GM21576 (cell line): ENCODE results near the gene RAB36.
"Not testable (repeated sequence)": the region's sequence is repeated elsewhere in the genome, so short reads cannot be mapped to it uniquely, and the experiment has no call there.

ENCODE experiments used
- ATAC-seq: cut with Tn5 transposase; IDR thresholded peaks from one replicate; pipeline ENCODE4 v1.9.1; 2021; ENCODE audit warnings: mild to moderate bottlenecking, moderate library complexity; ENCODE audit not compliant: unreplicated experiment

The RAB36 gene

DNA sequence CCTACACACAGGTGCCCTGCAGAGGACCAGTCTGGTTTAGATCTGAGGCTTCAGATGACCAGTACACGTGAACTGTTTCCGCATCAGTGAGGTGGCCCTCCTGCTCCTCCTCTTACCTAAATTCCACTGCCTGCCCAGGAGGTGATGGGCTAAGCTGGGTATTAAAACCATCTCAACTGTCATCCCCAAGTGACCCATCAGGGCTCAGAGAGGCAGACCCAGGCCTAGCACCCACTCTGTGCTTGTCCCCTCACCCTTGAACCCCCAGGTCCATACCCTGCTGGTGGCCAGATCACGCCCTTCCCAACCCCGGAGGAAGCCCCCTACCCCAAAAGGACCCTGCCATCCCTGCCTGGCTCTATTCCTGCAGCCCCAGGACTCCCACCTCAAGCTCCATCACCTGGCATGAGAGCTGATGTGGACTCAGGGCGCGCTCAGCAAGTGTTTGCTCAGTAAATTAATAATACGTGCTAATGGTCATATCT is 24.8 kb upstream of the RAB36 start:
- ATAC-seq = no peak

DNA sequence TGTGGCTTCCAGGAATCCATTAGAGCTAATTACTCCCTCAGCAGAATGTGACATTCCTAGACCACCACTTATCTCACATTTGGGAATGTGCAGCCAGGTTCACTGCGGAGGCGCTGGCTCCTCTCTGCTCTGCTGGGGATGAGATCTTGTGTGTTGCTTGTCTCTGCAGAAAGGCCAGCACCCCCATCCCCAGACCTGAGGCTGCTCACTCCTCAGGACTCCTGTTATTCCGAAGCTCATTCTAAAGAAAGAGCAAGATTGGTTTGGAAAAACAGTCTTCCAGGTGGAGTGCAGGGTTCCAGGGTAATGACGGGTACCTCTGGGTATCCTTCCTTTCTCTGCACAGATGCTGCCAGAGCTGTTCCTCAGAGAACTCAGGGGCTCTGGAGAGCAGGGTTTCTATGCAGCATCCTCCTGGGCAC is 24.3 kb upstream of the RAB36 start:
- ATAC-seq = no peak

DNA sequence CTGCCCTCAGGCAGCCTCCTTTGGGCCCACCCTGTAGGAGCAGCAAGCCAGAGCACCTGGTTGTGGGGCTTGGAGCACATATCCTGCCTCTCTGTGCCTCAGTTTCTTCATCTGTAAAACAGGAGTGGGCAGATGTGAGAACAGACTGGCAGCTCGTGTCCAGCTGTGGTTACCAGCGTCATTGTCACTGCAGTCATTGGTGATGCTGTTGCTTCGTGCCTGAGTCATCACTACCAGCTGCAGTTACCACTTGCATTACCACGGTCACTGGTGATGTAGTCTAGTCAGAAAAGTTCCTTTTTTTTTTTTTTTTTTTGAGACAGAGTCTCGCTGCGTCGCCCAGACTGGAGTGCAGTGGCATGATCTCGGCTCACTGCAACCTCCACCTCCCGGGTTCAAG is 23.9 kb upstream of the RAB36 start:
- ATAC-seq = no peak

DNA sequence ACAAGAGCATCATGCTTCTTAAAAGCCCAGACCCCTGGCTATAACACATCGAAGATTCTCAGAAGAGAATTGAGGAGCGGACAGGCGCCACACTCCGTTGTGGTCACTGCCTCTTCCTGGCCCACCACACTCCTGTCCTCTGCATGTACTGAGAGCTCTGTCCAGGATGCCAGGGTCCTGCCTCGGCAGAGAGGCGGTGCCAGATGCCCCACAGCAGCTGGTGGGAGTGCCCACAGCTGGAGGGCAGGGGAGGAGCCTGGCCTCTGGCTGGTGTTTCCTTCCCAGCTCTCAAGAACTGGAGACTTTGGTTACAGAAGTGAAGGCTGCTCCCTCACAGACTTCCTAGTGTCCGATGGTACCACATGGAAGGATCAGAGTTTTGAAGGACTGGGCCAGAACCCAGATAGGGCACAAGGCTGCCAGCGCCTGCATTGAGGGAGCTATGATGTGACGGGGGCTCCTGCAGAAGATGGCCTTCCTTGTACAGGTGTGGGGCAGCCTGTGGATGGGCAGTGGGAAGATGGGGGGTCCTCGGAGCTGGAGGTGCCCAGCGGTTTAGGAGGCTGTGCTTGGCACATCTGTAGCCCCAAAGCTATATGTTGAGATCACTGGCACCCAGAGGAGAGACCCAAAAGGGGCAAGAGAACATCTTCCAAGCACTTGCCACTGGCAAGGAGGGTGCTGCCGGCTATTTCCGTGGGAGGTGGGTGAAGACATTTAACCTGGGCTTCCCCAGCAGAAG is 22.9 kb upstream of the RAB36 start:
- no peak for ATAC-seq

DNA sequence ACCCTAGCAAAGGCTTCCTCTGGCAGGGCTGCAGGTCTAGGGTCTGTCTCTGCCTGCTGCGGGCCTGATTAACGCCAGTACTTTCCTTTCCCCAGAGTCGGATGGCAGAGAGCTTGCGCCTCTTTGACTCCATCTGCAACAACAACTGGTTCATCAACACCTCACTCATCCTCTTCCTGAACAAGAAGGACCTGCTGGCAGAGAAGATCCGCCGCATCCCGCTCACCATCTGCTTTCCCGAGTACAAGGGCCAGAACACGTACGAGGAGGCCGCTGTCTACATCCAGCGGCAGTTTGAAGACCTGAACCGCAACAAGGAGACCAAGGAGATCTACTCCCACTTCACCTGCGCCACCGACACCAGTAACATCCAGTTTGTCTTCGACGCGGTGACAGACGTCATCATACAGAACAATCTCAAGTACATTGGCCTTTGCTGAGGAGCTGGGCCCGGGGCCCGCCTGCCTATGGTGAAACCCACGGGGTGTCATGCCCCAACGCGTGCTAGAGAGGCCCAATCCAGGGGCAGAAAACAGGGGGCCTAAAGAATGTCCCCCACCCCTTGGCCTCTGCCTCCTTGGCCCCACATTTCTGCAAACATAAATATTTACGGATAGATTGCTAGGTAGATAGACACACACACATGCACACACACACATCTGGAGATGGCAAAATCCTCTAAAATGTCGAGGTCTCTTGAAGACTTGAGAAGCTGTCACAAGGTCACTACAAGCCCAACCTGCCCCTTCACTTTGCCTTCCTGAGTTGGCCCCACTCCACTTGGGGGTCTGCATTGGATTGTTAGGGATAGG is 22.1 kb upstream of the RAB36 start:
- ATAC-seq = no peak

DNA sequence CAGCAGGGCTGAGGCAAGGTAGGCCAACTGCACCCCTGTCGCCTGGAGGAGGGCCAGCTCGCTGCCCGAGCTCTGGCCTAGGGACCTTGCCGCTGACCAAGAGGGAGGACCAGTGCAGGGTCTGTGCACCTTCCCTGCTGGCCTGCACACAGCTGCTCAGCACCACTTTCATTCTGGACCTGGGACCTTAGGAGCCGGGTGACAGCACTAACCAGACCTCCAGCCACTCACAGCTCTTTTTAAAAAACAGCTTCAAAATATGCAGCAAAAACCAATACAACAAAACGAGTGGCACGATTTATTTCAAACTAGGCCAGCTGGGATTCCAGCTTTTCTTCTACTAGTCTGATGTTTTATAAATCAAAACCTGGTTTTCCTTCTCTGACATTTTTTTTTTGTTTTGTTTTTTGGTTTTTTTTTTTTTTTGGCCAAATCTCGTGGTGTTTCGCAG is 21.4 kb upstream of the RAB36 start:
- no peak for ATAC-seq

DNA sequence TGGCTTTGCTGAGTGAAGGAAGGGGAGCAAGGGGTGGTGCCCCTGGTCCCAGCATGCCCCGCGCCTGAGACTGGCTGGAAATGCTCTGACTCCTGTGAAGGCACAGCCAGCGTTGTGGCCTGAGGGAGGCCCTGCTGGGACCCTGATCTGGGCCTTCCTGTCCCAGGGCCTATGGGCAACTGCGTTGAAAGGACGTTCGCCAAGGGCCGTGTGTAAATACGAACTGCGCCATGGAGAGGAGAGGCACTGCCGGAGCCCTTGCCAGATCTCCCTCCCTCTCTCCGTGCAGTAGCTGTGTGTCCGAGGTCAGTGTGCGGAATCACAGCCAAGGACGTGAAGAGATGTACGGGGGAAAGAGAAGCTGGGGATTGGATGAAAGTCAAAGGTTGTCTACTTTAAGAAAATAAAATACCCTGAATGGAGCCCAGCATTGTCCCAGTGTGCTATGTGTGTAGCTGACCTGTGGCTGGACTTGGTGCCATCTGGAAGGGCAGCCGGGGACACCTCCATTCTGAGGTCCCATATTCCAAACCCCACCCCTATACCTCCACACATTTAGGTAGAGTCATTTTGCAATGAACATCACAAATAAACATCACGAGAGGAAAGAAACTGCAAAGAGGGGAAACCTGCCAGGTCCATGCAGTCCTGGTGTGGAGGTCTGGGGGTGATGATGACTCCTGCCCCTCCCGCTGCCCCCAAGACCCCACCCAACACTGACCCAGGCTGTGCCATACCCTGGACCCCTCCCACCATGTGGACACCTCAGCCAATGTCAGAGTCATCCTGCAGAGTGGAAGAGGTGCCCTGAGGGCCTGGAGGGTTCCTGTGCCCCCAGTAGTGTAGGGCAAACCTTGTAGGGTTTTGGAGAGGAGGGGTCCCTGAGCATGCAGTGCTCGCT is 20.4 kb upstream of the RAB36 start:
- ATAC-seq = no peak

DNA sequence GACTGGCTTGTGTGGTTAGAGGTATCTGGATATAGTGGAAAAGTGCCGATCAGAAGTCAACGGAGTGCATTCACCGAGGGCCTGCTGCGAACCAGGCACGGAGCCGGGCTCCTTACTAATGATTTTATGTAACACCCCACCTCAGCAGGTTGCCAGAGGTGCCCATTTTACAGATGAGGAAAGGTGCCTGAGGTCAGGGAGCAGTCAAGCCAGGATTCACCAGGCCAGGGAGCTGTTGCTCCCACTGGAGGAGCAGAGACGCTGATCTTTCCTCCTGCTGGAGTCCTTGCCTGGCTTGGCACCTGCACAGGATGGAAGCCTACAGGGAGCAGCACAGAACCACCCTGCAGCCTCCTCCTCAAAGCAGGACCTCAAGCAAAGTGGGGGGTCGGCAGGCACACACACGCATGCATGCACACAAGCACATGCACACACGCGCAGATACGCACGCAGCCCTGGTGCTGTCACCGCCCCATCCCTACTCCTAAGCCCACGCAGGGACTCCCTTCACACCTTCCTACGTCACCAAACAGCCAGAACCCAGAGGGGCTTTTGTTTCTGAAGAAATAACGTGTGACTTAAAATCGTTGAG is 19.7 kb upstream of the RAB36 start:
- ATAC-seq = no peak

DNA sequence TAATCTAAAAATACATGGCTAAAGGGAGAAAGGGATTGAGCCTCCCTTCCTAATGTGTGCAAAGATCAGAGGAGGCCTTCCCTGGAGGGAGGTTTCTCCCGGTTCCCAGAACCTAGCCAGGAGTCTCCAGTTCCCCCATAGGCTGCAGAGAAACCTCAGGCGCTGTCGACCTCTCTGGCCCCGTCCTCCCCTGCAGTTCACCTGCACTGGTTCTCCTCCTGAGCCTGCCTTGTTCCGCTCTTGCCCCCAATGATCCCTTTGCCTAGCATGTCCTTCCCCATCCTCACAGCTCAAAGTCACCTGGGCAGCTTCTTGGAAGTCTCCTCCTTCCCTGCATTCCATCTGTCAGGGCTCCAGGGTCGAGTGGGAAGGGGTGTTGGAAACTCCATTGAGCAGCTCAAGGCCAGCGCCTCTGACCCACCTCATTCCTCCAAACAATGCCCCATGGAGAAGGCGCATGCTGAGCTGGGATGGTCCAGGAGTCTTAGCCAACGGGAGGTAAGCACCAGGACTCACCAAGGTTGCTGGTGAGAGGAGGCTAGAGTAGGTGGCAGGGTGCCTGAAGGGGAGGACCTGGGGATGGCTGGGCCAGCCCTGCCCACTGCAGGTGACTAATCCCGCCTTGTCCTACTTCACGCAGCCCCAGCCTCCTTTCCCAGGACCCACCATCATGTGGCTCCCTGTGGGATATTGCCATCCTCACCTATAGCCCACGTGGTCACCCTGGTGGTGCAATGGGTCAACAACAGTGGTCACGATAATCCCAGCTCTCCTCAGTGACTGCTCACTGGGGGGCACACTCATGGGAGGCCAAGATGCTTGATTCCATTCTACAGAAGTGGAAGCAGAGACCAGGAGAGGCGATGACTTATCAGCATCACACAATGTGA is 18.9 kb upstream of the RAB36 start:
- ATAC-seq = no peak

DNA sequence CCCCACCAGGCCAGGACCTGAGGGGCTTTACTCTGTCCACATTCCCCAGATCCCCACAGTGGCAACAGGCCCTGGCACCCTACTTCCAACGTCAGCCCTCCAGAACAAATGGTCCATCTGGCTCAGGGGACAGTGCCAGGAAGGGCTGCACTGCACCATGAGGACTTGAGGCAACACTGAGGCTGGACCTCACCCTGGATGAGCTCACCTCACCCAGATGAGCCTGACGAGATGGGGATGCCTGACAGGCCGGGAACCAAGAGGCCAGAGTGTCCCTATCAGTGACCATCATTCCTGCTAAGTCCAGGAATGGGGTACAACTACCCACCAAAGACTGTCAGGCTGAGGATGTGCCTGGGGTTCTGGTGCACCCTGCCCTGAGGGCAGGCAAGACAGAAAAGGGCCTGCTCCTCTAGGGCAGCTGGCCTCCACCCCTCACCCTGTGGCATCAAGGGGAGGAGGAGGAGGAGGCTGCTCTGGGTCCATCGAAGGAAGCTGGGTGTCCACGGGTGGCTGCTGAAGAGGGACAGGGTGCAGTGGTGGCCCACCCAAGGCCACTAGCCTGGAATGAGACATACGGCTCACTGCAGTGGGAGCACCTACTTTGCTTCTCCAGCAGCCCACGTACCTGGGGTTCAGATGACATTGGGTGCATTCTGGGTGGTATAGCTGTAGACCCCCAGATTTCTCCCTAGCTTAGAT is 18.1 kb upstream of the RAB36 start:
- ATAC-seq = no peak

DNA sequence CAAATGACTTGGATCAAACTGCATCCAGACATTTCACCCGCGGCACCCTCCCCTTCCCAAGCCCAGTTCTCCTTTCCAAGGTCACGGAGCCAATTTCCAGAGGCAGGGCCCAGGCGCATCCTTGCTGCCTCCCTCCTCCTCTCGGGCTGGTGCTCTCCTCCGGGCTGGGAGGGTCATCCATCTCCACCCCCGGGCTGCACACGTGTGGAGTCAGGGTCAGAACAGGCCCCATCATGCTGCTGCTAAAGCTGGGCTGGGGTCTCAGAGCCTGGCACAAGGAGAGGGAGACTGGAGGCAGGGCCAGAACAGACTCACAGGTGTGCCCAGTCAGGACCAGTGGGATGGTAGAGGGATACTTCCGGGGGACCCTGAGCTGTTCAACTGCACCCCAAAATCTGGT is 17.5 kb upstream of the RAB36 start:
- ATAC-seq = no peak

DNA sequence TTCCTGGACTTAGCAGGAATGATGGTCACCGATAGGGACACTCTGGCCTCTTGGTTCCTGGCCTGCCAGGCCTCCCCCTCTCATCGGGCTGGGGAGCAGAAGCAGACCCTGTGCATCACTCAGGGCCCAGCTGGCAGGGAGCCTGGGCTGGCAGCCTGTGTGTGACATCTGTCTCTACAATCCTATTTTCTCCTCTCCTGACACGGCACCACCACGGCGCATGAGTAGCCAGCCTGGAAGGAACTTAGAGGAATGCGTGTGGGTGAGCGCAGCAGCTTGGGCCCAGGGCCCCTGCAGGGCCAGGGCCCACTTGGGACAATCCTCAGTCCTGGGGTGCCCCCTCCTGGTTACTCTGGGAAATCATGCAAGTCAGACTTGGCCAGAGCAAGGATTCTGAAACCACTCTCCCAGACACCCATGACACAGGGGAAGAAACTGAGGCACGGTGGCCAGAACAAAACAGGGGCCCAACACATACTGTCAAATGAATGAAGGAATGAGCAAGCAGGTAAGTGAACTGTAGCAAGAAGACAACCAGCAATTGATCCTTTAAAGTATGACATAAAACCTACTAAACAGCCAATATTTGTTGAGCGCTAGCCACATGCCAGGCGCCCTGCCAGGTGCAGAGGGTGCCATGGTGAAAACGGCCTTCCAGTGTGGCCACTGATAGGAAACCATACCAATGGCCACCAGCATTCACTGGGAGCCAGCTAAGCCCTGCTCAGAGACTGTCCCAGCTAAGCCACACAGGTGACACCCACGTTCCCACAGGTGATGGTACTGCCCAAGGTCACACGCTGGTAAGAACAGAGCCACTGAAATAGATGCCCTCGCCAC is 16.8 kb upstream of the RAB36 start:
- ATAC-seq = no peak

DNA sequence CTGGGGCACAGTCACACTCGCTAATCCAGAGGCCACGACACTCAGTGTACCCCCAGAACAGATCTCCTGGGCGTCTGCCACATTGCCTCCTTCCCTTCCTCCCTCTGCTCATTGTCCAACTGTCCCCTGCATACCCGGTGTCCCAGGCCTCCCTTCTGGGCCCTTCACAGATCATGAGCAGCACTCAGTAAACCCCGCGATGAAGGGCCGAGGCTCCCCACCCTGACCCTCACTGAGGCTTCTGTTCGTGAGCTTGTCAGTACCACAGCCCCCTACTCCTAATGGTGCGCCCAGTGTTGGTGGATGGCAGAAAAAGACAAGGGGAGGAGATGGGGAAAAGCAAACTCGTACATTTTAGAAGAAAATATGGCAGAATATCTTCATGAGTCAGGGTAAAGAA is 16.1 kb upstream of the RAB36 start:
- ATAC-seq = no peak

DNA sequence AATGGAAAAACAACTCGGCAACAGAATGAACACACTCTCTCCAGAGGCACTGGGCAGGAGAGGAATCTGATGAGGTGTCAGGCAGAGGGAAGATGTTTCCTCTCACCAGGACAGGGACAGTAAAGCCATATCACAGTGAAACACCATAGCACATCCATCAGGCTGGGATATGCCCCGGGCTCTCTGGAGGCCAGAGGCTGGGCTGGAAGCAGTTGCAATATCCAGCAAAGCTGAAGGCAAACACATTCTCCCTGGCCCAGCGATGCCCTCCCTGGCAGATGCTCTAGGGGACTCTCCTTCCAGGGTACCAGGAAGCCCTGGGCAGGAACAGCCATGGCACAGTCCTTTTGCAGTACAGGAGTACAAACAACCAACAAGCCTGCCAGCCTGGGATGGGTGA is 14.6 kb upstream of the RAB36 start:
- ATAC-seq = no peak

DNA sequence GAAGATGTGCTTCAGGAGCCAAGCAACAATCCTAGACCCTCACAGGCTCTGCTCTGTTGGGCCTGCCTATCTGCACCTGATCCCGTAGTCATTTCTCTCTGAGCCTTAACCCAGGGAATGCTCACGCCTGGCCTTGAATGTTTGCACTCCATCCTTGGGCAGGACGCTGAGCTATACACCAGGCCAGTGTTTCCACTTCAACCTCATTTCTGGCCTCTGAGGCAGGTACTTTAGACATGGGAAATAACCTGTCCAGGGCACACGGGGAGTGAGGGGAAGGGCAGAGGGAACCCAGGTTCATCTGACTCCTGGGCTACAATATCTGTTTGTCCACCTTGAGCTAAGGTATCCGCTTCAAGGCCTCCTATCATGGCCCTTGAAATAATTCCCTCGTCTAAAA is 13.3 kb upstream of the RAB36 start:
- no peak for ATAC-seq

DNA sequence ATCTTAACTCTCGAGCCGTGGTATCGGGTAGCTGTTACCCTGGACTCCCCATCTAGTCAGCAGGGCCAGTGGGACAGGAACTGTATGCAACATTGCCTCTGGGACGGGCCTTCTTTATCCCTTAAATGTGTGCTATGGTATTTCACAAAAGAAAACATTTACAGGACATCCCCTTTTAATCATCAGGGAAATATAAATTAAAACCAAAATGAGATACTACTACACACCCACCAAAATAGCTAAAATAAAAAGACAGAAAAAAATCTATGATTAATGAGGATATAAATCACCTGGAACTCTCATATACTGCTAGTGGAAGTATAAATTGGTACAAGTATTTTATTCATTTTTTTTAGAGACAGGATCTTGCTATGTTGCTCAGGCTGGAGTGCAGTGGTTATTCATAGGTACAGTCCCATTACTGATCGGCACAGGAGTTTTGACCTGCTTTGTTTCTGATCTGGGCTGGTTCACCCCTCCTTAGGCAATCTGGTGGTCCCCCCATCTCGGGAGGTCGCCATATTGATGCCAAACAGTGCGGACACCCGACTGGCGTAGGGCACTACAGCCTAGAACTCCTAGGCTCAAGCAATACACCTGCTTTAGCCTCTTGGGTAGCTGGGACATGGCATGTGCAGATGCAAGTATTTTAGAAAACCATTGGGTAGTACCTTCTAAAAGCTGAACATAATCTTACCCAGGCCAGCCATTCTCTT is 12.7 kb upstream of the RAB36 start:
- ATAC-seq = no peak

DNA sequence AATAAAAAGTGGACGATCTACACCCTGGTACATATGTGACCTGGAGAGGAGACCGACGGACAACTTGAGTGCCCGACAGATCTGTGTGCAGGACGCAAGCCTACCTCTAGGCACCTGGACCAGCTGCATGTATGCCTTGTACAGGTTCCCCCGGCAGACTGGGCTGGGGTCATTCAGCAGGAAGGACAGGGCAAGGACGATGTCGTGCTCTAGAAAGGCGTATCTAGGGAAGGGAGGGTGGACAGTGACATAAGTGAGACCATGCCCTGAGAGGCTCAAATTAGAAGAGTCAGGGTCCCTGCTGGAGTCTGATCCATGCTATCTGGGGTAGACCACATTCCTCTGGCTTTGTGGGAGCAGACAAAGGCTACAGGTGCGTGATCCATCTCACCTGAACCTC is 11.4 kb upstream of the RAB36 start:
- no peak for ATAC-seq

DNA sequence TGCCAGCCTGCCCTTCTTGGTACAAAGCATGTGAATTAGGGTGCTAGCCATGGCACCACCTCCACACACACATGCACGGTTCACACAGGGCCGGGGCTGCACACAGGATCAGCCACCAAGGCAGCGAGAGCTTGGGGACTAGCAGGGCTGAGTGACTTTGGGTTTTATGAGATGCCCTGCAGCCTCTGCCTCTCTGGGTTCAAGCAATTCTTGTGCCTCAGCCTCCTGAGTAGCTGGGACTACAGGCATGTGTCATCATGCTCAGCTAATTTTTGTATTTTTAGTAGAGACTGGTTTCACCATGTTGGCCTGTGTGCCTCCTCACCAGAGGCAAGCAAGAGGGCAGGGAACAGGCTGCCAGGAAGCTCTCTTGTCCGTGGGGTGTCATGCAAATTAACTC is 8.3 kb upstream of the RAB36 start:
- not testable (repeated sequence) for ATAC-seq
